Measurements from ENCODE around the gene CENPM.

DNA sequence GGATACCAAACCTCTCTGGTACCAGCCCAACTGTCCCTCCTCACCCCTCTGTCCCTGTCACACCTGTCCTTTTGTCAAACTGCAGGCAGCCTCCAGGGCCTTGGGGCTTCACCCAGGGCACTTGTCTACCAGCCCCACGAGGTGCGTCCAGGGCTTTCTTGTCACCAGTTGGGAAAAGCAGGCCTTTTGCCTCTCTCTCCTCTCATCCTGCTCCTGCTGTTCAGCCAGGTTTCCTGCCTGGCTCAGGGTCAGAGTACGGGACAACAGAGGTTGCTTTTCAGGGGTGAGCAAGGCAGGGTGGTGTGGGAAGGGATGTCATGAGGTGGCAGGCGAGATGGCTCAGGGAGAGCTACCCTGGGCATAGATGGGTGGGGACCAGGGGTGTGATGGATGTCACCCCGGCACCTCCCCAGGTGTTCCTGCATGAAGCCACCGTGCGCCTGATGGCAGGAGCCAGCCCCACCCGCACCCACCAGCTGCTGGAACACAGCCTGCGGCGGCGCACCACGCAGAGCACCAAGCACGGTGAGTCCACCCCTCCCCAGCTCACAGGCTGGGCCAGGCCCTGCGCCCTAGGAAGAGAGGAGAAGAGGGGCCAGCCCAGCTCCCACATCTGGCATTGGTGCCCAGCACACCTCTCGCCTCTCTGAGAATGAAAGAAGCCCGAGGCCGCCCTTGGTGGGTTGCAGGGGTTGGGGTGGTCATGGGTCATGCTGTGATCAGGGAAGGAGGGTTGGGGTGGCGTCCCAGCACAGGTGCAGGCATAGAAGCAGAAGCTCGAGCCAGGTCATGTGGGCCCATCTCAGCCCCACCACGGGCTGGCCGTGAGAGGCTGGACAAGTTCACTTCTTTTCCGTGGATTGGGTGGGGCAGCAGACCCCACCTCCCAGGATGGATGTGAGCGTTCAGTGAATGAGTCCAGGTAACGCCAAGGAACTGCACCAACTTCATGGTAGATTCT is 42.2 kb downstream of the CENPM start:
- TF ChIP-seq, protein P1, sequence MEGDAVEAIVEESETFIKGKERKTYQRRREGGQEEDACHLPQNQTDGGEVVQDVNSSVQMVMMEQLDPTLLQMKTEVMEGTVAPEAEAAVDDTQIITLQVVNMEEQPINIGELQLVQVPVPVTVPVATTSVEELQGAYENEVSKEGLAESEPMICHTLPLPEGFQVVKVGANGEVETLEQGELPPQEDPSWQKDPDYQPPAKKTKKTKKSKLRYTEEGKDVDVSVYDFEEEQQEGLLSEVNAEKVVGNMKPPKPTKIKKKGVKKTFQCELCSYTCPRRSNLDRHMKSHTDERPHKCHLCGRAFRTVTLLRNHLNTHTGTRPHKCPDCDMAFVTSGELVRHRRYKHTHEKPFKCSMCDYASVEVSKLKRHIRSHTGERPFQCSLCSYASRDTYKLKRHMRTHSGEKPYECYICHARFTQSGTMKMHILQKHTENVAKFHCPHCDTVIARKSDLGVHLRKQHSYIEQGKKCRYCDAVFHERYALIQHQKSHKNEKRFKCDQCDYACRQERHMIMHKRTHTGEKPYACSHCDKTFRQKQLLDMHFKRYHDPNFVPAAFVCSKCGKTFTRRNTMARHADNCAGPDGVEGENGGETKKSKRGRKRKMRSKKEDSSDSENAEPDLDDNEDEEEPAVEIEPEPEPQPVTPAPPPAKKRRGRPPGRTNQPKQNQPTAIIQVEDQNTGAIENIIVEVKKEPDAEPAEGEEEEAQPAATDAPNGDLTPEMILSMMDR (optimal IDR thresholded peaks at IDR 0.05 in 1 of 3, IDR thresholded peaks at IDR 0.05 in 1 of 3, conservative IDR thresholded peaks at IDR 0.05 in 1 of 3; ENCODE audit: extremely low read depth in 1 of 3, insufficient read depth in 2 of 3, low read length in 3 of 3), result no peak
- TF ChIP-seq EZH2 (IDR thresholded peaks at IDR 0.05; ENCODE audit: low read length), result no peak
